MM.1S (cell line): ENCODE results near the gene PAX7.

Experiments used
- EZH2 ChIP-seq: fragments of 300-600 bp; sonication (generic); optimal IDR thresholded peaks from 2 replicates; pipeline ENCODE3; 2017; ENCODE audit warnings: low read depth, mild to moderate bottlenecking, antibody characterized with exemption, low read length, mixed read lengths
- EZH2phosphoT487 ChIP-seq: fragments of 300-600 bp; sonication (generic); IDR thresholded peaks from 2 replicates; pipeline ENCODE4 v1.6.1; 2018; ENCODE audit warnings: antibody characterized with exemption, low read length
- TF ChIP-seq, protein P1 (sequence below): fragments of 300-600 bp; sonication (generic); IDR thresholded peaks from 2 replicates; pipeline ENCODE4 v1.5.1; 2016; ENCODE audit warnings: antibody characterized with exemption, low read length, mixed read lengths

- TF ChIP-seq, protein P1, sequence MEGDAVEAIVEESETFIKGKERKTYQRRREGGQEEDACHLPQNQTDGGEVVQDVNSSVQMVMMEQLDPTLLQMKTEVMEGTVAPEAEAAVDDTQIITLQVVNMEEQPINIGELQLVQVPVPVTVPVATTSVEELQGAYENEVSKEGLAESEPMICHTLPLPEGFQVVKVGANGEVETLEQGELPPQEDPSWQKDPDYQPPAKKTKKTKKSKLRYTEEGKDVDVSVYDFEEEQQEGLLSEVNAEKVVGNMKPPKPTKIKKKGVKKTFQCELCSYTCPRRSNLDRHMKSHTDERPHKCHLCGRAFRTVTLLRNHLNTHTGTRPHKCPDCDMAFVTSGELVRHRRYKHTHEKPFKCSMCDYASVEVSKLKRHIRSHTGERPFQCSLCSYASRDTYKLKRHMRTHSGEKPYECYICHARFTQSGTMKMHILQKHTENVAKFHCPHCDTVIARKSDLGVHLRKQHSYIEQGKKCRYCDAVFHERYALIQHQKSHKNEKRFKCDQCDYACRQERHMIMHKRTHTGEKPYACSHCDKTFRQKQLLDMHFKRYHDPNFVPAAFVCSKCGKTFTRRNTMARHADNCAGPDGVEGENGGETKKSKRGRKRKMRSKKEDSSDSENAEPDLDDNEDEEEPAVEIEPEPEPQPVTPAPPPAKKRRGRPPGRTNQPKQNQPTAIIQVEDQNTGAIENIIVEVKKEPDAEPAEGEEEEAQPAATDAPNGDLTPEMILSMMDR = no peak
- TF ChIP-seq EZH2phosphoT487 (no peak), EZH2 (no peak)
Observed at GRCh38 chr1:18789246-18789645, 158.6 kb downstream of the PAX7 start.
